Measurements from ENCODE around the gene HDAC9.

HDAC9 gene

GRCh38 chr7:18526368-18526878 is 30.9 kb downstream of the HDAC9 start:
- no peak for DNase-seq

DNA sequence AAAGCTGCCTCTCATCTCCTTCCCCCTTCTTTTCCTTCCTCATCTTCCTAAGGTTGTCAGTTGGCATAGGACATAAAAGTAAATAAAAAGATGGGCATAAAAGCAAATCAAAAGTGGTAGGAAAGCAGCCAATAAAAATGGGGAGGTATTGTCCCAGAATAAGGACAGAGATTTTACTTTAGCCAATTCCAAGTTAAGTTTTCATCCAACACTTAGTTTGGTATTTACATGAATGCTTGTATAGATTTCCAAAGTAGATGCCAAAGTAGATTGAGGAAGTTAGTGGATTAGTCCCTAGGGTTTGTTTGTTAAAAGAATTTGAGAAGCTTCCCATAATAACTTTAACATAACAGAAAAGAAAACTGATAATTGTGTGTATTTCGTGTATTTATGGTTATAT is 33.7 kb downstream of the HDAC9 start:
- DNase-seq: no peak

GRCh38 chr7:18530224-18531179 is 35.0 kb downstream of the HDAC9 start:
- DNase-seq: peak in 1 of 2 donors; percentile 32

DNA sequence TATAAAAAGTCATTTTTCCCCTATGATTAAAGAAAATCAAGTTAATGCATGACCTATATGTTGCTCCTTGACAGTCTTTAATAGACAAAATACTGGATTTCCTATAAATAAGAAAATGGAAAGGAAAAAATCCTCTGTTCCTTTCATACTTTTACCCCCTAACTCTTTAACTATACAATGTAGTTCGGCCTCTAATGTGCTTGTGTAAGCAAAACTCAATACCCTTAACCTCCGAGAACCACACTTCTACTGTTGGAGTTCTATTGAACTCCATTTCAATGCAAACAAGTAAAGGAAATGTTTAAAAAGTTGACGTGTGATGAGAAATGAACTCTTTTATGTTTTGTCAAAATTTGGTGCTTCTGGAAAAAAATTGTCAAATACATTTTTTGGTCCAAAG is 36.0 kb downstream of the HDAC9 start:
- no peak for DNase-seq

GRCh38 chr7:18532813-18533212 is 37.3 kb downstream of the HDAC9 start:
- DNase-seq: no peak

GRCh38 chr7:18534481-18534880 is 38.9 kb downstream of the HDAC9 start:
- DNase-seq: no peak

GRCh38 chr7:18535810-18536415 is 40.4 kb downstream of the HDAC9 start:
- DNase-seq: no peak

- no peak for DNase-seq
Observed at GRCh38 chr7:18536486-18536885, 40.9 kb downstream of the HDAC9 start.

GRCh38 chr7:18538554-18539250 is 43.2 kb downstream of the HDAC9 start:
- no peak for DNase-seq

- DNase-seq: no peak
Observed at GRCh38 chr7:18540396-18540795, 44.8 kb downstream of the HDAC9 start.

DNA sequence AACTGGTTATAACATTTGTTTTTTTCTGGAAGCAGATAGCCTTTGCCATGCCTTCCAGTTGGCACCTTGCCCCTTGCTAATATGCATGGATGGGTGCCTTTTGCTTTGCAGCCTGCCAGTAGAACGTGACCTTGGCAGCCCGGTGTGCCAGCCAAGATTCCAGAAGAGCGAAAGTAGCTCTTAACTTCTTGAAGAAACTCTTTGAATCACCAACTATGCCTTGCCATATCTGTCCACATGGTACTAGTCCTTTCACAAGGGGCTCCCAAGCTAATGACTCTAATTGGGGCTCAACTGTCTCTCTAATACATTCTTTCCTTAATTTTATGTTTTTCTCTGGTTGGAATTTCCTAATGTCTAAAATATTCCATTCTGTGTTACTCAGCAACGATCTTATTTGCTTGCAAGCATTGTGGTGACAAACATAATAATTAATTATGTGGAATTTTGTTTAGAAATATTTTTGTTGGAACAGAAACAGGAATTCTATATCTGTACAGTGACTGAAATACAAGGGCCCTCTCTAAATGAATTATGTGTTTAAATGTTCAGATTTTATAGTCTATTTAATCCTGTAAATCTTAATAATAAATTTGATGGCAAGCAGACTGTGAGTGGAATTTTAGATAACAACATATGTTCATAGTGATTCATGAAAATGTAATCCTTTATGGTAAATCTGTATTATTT is 45.8 kb downstream of the HDAC9 start:
- no peak for DNase-seq

DNA sequence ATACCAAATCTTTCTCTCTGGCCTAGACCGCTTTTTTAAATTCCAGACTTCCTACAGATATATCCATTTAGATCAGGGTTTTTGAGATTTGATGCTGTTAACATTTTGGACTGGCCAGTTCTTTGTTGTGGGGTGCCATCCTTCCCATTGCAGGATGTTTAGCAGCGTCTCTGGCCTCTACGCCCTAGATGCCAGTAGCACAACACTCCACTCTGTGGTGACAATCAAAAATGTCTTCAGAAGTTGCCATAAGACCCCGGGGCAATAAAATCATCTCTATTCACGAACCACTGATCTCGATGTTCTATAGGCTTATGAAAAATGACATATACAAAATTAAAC is 46.3 kb downstream of the HDAC9 start:
- no peak for DNase-seq

DNA sequence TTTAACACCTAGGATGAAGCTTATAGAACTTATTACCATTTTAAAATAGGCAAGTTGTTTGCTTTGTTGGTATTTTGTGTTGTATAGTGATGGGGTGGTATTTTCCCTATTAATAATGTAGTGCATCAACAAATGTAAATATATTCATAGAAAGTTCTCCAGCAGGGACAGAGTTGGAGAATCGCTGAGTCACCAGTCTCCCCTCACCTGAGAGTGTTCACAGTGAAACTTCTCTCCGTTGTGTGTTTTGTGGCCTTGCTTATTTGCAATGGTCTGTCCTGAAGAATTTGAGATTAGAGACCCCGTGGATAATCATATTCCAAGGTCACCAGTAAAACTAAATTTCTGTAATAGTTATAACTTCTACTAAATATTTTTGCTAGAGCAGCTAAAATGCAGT is 51.0 kb downstream of the HDAC9 start:
- DNase-seq: no peak

- no peak for DNase-seq
Observed at GRCh38 chr7:18547509-18548187, 52.1 kb downstream of the HDAC9 start.

GRCh38 chr7:18548534-18548933 is 53.0 kb downstream of the HDAC9 start:
- no peak for DNase-seq

DNA sequence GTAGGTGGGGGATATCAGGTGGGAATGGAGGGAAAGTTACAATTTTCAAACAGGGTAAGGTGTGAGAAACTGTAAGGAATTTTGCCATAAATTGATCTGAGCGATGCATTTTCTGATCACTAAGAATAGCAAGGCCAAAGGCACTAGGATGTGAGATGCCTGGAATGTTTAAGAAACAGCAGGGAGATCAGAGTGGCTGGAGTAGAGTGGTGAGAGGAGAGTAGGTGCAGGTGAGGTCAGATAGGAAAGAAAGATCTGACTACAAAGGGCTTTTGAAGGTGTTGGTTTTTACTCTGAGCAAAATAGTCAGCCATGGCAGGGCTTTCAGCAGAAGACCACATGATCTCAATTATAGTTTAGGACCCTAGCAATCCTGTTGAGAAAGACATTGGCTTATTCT is 55.0 kb downstream of the HDAC9 start:
- DNase-seq: no peak

GRCh38 chr7:18552316-18552916 is 56.9 kb downstream of the HDAC9 start:
- no peak for DNase-seq

DNA sequence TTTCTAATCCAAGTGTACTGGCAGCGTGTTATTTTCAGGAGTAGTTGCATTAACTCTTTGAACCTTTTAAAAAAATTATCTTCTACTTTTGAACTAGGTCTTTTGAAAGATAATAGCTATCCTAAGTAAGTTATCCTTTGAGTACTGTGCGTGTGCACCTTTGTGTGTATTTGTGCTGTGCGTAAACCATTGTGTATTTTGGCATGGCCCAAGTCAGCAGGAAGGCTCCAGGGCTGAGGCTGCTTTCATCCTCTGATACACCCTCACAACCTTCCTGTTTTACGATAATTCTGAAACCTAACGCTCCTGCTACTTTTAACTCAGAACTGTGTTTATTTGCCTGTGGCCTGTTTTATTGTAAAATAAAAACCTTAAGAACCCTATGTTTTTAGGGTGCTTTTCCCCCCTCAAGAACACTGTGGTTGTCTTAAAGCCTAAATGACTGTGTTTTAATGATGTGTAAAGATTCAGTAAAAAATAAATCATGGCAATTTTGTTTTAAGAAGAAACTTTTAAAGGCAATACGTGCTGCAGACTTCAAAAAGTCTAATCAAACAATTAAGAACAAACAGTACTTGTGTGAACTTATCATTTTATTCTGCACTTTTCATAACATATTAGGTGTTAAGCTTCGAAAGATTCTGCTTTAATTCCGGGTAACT is 57.5 kb downstream of the HDAC9 start:
- DNase-seq: no peak

DNA sequence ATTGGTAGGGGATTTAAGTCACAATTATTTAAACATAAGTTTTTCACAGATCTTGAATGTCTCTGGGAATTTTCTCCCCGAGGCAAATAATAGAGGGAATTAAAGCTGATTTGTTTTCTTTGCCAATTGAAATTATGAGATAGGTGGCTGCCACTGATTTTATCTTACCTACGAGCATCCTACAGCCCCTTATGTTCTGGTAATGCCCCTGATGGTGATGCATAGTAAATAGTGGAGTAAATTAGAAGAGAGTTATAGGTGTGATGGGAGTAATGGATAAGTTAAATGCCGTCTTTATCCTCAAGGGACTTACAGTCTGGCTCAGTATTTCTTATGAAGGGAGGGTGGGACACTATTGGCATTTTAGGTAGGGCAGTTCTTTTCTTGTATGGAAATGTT is 58.1 kb downstream of the HDAC9 start:
- no peak for DNase-seq

DNA sequence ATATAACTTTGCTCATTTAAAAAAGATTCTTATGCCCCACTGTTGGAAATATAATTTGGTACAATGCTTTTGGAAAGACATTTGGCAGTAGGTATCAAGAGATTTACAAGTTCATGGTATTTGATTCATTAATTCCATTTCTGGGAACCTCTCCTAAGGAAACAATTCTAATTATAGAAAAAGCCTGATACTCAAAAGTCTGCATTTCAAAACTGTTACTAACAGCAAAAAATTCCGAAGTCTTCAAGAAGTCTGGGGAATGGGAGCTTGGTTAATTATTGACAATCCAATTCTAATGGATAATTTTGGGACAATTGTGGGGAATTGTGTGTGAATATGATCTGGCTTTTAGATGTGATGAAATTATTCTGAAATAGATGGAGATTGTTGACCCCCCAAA is 59.6 kb downstream of the HDAC9 start:
- no peak for DNase-seq

GRCh38 chr7:18555968-18556367 is 60.4 kb downstream of the HDAC9 start:
- no peak for DNase-seq
